ENCODE results near the gene NAPA.

Gene NAPA

DNA sequence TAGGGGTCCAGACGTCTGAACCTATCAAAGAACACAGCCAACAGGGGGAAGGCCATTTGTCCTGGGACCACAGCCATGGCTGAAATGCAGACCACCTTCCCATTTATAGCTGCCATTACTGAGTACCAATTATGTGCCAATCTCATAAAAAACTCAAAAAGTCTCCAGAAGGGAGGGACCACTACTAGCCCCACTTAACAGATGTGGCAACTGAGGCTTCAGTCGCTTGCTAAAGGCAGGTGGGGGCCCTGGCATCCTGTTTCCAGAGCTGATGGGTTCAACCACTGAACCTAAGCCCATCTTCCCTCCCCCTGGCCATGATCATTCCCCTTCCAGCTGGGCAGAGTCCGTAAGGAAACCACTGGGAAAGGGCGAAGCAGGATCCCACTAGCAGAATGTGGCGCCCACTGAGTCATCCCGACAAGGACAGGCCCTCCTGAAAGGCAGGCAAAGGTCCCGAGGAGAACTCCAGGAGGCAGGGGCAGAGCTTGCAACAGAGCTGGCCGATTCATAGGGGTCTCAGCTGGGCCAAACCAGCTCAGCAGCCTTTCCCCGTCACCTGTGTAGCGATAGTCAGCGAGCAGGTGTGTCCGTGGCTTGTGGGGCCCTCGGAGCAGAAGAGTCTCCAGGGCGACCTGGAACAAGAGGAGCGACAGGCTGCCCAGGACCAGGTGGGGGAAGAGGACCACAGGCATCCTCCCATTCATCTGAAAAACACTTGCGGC, 14.3 kb upstream of the NAPA start:
- no peak for DNase-seq (ENCODE audit: low read depth)
- TF ChIP-seq, protein P1, sequence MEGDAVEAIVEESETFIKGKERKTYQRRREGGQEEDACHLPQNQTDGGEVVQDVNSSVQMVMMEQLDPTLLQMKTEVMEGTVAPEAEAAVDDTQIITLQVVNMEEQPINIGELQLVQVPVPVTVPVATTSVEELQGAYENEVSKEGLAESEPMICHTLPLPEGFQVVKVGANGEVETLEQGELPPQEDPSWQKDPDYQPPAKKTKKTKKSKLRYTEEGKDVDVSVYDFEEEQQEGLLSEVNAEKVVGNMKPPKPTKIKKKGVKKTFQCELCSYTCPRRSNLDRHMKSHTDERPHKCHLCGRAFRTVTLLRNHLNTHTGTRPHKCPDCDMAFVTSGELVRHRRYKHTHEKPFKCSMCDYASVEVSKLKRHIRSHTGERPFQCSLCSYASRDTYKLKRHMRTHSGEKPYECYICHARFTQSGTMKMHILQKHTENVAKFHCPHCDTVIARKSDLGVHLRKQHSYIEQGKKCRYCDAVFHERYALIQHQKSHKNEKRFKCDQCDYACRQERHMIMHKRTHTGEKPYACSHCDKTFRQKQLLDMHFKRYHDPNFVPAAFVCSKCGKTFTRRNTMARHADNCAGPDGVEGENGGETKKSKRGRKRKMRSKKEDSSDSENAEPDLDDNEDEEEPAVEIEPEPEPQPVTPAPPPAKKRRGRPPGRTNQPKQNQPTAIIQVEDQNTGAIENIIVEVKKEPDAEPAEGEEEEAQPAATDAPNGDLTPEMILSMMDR (IDR thresholded peaks at IDR 0.05; ENCODE audit: low read depth, low read length, missing control alignments): no peak
- H3K4me3 ChIP-seq (ENCODE audit: low read depth, low read length): no peak overlapping the region
- in situ Hi-C loops (cut with HindIII; ENCODE audit: low sequenced_read_pairs): no loop called here

DNA sequence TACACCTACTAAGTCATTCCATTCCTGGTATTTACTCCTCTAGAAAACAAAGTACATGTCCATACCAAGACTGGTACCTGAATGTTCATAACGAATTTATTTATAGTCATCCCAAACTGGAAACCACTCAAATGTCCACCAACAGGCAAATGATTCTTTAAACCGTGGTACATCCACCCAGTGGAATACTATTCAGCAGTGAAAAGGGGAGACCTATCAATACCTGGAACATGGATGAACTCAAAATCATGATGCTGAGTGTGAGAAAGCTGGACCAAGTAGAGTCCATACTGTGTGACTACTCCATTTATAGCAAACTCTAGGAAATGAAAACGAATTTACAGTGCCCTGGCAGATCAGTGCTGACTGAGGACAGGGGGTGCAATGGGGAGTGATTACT, 11.9 kb upstream of the NAPA start:
- DNase-seq (ENCODE audit: low read depth): no peak
- in situ Hi-C loops (cut with HindIII; ENCODE audit: low sequenced_read_pairs): no loop called here
- TF ChIP-seq, protein P1 (IDR thresholded peaks at IDR 0.05; ENCODE audit: low read depth, low read length, missing control alignments): no peak
- H3K4me3 ChIP-seq (ENCODE audit: low read depth, low read length): no peak overlapping the region

DNA sequence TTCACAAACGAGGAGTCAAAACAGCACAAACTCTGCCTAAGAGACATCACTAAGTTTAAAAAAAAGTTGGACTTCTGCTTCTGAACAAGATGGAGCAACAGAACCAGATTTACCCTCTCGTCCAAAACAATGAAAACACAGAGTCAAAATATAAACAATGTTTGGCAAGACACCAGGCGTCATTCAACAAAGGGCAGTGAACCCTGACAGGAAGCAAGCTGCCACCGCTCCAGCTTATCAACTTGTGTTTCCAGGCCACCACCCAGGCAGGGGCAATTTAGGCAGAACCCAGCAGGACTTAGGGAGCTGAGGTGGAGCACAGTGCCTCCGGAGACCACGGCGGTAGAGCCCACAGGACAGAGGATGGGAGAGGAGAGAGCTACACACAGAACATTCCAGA, 8.6 kb upstream of the NAPA start:
- DNase-seq (ENCODE audit: low read depth): no peak
- H3K4me3 ChIP-seq (ENCODE audit: low read depth, low read length): no peak overlapping the region
- in situ Hi-C loops (cut with HindIII; ENCODE audit: low sequenced_read_pairs): no loop called here
- TF ChIP-seq, protein P1 (IDR thresholded peaks at IDR 0.05; ENCODE audit: low read depth, low read length, missing control alignments): no peak

DNA sequence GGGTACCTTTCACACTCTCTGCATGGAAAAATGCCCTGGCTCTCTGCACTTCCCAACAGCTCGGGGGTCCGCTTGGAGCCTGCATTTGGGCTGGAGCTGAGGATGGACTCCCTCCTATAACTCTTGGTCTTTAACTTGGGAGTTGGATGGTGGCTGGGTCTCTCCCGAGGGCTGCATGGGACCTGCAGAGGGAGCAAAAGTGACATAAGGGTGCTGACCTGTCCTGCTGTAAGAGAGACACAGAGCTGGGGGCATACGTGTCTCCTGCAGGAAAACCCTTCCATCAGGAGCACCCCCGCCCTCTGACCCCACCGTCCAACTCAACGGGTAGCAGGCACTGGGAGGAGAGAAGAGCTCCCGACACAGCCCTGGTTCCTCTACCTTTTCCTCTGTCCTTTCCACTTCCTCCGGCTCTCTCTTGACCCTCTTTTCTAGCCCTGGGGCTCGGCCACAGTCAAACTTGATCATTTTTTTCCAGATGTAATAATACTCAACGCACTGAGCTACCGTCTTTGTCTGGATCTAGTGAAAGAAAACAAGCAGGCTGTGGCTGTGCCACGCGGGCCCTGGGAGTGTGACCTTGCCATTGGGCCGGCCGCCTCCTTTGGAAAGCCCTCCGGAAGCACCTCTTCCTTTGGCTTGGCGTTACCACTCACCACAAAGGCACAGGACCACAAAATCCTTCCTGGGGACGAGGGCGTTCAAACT, 6.8 kb upstream of the NAPA start:
- no peak for DNase-seq (ENCODE audit: low read depth)
- no peak overlapping the region for H3K4me3 ChIP-seq (ENCODE audit: low read depth, low read length)
- in situ Hi-C loops (cut with HindIII; ENCODE audit: low sequenced_read_pairs): no loop called here
- TF ChIP-seq, protein P1 (IDR thresholded peaks at IDR 0.05; ENCODE audit: low read depth, low read length, missing control alignments): no peak

DNA sequence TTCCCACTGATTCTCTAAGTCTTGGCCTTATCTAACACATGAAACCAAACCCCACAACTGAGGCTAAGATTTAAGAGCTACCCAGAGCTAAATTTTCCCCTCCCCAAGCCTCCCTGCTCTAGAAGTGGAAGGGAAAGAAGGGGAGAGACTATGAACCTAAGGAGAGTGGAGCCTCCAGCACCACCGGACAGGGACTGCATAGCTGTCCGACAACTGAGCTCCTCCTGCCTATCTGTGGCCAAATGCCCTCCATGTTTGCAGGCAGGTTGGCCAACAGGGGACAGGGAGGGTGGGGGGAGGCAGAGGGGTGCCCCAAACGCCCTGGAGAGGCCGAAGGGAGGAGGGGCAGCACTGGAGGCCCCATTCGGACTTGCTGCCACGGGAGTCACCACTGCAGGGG, 6.0 kb upstream of the NAPA start:
- H3K4me3 ChIP-seq (ENCODE audit: low read depth, low read length): no peak overlapping the region
- DNase-seq (ENCODE audit: low read depth): no peak
- in situ Hi-C loops (cut with HindIII; ENCODE audit: low sequenced_read_pairs): no loop called here
- TF ChIP-seq, protein P1 (IDR thresholded peaks at IDR 0.05; ENCODE audit: low read depth, low read length, missing control alignments): no peak

DNA sequence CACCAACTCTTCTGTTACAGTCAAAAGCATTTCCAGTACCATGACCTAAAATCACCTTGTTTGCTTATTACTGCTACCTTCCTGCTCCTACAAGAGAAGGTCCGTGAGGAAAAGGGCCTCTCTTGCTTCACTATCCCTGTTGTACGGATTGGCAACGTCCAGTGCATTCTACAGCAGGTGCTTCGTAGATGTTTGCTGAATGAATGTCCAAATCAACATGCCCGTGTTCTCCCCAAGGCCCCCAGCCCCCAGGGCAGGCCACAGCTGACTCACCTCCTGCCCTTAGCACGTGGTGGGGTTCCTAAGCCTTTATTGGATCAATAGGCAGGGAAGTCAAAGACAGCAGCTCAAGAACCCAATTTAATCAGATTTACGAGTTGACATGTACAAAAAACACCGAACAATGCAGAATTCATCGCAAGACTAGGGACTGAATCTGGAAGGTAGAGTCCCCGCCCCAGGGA, 5.5 kb upstream of the NAPA start:
- TF ChIP-seq, protein P1 (IDR thresholded peaks at IDR 0.05; ENCODE audit: low read depth, low read length, missing control alignments): no peak
- no peak for DNase-seq (ENCODE audit: low read depth)
- no peak overlapping the region for H3K4me3 ChIP-seq (ENCODE audit: low read depth, low read length)
- in situ Hi-C loops (cut with HindIII; ENCODE audit: low sequenced_read_pairs): no loop called here
